ENCODE data around the gene YAP1.

DNA sequence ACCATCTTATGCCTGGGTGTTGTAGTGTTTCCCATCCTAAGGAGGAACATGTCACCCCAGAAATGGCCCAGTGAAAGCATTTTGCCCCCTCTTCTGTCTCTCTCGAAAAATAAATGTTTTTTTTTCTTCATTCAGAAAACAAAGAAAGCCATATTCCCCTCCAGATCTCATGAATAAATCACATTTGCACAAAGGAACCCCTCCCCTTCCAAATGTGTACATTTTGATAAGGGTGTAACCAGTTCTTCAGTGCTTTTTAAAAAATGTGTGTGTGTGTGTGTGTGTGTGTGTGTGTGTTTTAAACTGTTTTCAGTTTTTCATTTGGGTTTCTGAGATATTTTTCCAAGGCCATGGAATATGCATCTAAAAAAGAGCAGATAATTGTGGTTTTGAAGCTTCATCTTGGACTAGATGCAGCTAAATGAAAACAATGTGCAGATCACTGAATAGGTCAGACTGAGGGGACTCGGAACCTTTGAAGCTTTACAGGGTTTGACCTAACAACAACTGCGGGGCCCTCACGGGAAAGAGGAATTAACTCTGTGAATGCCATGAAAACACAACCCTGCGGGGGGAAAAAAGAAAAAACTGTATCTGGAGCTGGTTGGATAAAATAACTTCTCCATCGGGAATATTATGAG lies 76.4 kb downstream of the YAP1 start:
- TF ChIP-seq, protein P1, sequence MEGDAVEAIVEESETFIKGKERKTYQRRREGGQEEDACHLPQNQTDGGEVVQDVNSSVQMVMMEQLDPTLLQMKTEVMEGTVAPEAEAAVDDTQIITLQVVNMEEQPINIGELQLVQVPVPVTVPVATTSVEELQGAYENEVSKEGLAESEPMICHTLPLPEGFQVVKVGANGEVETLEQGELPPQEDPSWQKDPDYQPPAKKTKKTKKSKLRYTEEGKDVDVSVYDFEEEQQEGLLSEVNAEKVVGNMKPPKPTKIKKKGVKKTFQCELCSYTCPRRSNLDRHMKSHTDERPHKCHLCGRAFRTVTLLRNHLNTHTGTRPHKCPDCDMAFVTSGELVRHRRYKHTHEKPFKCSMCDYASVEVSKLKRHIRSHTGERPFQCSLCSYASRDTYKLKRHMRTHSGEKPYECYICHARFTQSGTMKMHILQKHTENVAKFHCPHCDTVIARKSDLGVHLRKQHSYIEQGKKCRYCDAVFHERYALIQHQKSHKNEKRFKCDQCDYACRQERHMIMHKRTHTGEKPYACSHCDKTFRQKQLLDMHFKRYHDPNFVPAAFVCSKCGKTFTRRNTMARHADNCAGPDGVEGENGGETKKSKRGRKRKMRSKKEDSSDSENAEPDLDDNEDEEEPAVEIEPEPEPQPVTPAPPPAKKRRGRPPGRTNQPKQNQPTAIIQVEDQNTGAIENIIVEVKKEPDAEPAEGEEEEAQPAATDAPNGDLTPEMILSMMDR (conservative IDR thresholded peaks at IDR 0.05 in 1 of 2, IDR thresholded peaks at IDR 0.05 in 1 of 2; ENCODE audit: low read depth in 1 of 2, low read length in 2 of 2) = no peak
- no peak for TF ChIP-seq EZH2 (IDR thresholded peaks at IDR 0.05; ENCODE audit: low read length, missing control alignments)
